ENCODE data around the gene CAMK2A.
A peak's percentile ranks its signal among the peaks of the same experiment; 100 is the strongest.
"Not testable (repeated sequence)": the region's sequence is repeated elsewhere in the genome, so short reads cannot be mapped to it uniquely, and the experiment has no call there.

Gene CAMK2A

GRCh38 chr5:150239099-150239793 lies 50.3 kb downstream of the CAMK2A start:
- DNase-seq = no peak

GRCh38 chr5:150238646-150239045 lies 50.9 kb downstream of the CAMK2A start:
- DNase-seq = no peak

- no peak for DNase-seq
Observed at GRCh38 chr5:150236981-150237754, 52.4 kb downstream of the CAMK2A start.

GRCh38 chr5:150236313-150236712 lies 53.3 kb downstream of the CAMK2A start:
- DNase-seq = no peak

GRCh38 chr5:150235500-150235854 lies 54.1 kb downstream of the CAMK2A start:
- DNase-seq = no peak

- peak in 2 of 56 donors; percentile 9 to 17 for DNase-seq
Observed at GRCh38 chr5:150234576-150235499, 54.7 kb downstream of the CAMK2A start.

- DNase-seq = not testable (repeated sequence)
Observed at GRCh38 chr5:150233706-150234105, 55.9 kb downstream of the CAMK2A start.

- DNase-seq = peak in 2 of 56 donors; percentile 23 to 33
Observed at GRCh38 chr5:150230842-150231241, 58.7 kb downstream of the CAMK2A start.

GRCh38 chr5:150229571-150229970 lies 60.0 kb downstream of the CAMK2A start:
- no peak for DNase-seq

GRCh38 chr5:150227606-150228273 lies 61.8 kb downstream of the CAMK2A start:
- DNase-seq = no peak

GRCh38 chr5:150227036-150227435 lies 62.5 kb downstream of the CAMK2A start:
- no peak for DNase-seq

- DNase-seq = no peak
Observed at GRCh38 chr5:150224483-150225027, 65.0 kb downstream of the CAMK2A start.

- no peak for DNase-seq
Observed at GRCh38 chr5:150223474-150223873, 66.1 kb downstream of the CAMK2A start.

- DNase-seq = peak in 1 of 56 donors; percentile 6
Observed at GRCh38 chr5:150222906-150223305, 66.7 kb downstream of the CAMK2A start.

- DNase-seq = no peak
Observed at GRCh38 chr5:150221471-150221870, 68.1 kb downstream of the CAMK2A start.

GRCh38 chr5:150219861-150220260 lies 69.7 kb downstream of the CAMK2A start:
- no peak for DNase-seq

- peak in 2 of 56 donors; percentile 6 to 20 for DNase-seq
Observed at GRCh38 chr5:150219142-150219541, 70.4 kb downstream of the CAMK2A start.

GRCh38 chr5:150218693-150219035 lies 70.9 kb downstream of the CAMK2A start:
- no peak for DNase-seq

GRCh38 chr5:150217873-150218692 lies 71.5 kb downstream of the CAMK2A start:
- DNase-seq = peak in 55 of 56 donors; percentile 15 to 87 (median 58)

- DNase-seq = no peak
Observed at GRCh38 chr5:150217038-150217437, 72.5 kb downstream of the CAMK2A start.

Data from amygdala (tissue), 56 donors.